HG03460 (cell line): ENCODE results near the gene KCTD11.

Experiments
- ATAC-seq: cut with Tn5 transposase; IDR thresholded peaks from one replicate; pipeline ENCODE4 v1.9.1; 2021; ENCODE audit not compliant: unreplicated experiment

The KCTD11 gene

DNA sequence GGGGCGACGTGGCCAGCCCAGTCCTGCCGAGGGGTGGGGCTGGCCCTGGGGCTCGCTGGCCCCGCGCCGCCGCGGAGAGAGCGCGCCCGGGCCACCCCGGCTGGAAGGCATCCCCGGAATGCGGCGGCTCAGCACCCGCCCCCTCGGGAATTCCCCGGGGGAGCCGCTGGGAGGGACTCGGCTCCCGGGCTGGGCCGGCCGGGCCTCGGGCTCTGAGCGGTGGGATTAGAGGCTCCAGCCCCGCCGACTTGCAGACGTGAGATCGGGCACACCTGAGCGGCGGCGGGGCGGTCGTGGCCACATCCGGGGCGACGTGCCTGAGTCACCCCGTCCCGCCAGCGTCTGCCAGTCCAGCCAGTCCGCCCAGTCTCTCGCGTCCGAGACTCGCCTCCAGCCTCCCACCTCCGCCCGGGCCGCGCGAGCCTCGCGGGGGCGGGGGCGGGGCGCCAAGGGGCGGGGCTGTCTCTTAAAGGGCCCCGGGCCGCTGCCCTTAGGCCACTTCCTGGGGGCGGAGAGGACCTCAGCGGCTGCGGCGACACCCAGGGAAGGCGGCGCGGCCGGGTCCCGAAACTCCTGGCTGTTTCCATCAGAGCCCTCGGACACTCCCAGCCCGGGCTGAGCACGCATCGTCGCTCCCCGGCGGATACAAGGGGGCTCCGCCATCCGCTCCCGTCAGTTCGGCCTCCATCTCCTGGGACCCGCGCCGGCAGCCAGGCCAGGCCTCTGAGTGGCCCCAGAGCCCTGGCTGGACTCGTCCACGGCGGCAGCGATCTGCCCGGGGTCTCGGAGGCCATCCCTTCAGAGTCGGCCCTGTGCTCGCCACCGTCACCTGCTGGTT lies at the start of gene KCTD11:
KCTD11 (plus strand) TSS at position 498 of the 838 bp plus-strand sequence.
- peak; percentile 50 for ATAC-seq

- no peak for ATAC-seq
Measured at GRCh38 chr17:7304179-7304578, 47.8 kb upstream of the KCTD11 start.

- ATAC-seq: peak; percentile 56
Measured at GRCh38 chr17:7306911-7307685, 44.9 kb upstream of the KCTD11 start, which contains the start of gene EIF5A. Gene EIF5A (plus strand): TSS chr17:7307628. CDS start chr17:7309636, 2,008 bp downstream.

- no peak for ATAC-seq
Measured at GRCh38 chr17:7307686-7308624, 44.0 kb upstream of the KCTD11 start.

GRCh38 chr17:7308625-7309433 lies 43.1 kb upstream of the KCTD11 start:
- ATAC-seq: no peak

DNA sequence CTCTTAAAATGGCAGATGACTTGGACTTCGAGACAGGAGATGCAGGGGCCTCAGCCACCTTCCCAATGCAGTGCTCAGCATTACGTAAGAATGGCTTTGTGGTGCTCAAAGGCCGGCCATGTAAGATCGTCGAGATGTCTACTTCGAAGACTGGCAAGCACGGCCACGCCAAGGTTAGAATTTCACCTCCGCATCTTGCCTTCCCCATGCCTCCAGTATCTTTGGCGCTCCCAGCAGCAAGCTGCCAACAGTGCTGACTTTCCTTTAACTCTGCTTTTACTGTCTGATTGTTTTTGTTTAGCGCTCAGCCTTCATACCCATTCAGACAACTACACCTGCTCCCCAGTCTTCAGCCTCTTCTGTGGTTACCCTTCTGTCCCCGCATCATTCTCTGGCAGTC lies 42.3 kb upstream of the KCTD11 start:
- no peak for ATAC-seq

DNA sequence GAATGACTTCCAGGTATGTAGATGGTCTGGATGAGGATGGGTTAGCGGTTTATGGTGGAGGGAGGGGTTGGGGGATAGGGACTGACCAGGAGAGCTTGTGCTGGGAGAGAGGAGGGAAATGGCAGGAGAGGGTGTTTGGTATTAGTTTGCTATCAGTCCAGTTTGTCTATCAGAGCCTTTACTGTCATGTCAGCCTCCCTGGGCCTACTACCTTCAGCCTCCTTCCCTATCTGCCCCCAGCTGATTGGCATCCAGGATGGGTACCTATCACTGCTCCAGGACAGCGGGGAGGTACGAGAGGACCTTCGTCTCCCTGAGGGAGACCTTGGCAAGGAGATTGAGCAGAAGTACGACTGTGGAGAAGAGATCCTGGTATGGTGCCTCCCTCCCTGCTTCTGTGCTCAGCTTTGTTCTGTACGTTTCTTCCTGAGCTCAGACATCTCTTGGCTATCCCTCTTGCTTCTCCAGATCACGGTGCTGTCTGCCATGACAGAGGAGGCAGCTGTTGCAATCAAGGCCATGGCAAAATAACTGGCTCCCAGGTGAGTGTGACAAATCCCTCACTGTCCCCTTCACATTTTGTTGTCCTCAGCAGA lies 40.8 kb upstream of the KCTD11 start:
- no peak for ATAC-seq

DNA sequence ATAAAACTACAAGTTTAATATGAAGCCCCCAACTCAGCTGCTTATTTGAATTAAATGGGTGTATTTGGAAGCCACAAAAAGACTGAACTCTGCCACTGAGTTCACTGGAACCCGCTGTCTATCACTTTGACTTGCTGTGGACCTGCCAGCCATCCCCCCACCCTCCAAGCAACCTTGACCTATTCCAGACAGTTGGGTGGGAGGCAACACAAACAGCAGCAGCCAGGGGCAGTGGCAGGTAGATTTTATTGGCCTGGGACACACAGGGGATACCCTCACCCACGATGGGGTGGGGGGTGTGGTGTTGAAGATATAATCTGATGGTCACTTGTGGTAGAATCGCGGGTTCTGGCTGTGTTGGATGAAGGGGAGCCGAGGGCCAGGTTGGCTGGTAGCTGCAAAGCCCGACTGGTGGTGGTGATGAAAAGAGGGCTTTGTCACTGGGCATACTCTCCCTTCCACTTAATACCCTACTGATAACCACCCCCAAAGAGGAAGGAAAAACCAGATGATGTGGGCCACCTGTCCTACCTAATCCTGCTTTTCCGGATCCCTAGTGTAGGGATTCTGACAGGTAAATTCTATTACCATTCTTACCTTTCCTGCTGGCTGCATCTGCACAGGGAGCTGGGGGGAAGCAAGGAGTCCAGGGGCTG lies 39.4 kb upstream of the KCTD11 start:
- no peak for ATAC-seq

DNA sequence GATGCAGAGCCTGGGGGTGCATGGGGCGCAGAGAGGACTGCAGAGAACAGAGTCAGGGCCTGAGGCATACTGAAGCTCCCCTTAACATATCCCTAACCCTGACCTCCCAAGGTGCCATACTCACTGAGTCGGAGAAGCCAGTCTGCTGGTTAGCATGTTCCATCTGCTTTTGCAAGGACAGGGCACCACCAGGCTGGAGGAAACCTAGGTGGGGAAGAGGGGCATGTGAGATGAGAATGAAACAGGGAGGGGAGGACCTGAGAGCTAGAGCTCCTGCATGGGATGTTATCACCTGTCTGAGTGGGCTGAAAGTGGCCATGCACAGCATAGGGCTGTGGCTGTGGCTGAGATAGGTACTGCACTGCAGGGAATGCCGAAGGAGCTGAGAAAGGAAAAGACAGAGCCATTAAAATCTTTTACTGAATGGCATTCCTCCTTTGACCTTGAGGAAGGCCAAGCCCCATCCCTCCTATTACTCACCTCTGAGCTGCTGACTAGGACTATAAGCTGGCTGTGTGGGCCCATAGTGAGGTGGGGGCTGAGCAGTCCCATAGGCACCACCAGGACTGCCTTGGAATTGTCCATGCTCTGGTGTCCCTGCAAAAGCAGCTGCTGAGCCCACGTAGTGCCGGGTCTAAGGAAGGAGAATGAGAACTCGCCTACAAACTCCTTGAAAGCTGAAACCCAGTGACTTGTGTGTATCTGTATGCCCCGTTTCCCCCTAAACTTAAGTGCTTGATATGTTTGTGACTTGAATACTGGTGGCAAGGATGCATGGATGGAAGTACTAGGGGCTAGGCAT lies 38.7 kb upstream of the KCTD11 start:
- ATAC-seq: no peak

- ATAC-seq: no peak
Measured at GRCh38 chr17:7313890-7314718, 37.9 kb upstream of the KCTD11 start.

DNA sequence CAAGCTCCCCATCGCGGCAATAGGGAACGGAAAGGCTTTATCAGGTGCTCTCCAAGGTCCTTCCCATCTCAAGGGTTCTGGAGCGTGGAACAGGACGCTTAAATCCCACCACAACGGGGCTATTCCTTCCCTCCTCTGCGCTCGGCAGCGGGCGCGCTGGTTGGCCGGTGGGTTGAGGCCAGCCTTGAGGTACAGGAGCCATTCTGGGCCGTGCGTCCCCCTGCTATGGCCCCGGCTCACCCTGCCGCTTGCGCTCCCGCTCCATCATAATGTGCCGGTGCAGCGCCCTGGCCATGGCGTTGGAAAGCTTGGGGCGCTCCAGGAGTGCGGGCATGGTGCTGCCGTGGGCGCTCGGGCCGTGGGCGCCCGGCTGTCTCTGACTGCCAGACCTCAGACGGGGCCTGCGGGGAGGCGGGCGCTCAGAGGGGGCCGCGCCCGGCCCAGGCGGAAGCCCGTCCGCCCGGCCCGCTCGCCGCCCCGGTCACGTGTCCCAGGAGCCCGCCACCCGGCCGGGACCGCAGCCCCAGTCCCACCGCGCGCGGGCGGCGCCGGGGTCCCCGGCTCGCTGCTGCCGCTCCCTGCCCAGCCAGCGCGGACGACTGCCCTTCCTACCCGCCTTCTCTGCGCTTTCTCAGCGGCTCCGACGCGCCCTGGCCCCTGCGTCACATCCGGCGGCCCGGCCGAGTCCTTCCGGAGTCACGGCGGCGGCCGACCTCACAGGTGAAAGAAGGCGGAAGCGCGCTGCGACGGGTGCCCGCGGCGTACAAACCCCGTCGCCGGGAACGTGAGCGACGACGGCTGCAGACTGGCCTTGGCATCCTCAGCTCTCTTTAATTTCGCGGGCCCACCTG lies 37.0 kb upstream of the KCTD11 start, which contains the start of gene GPS2:
GPS2 (minus strand) TSS at position 642 of the 851 bp plus-strand sequence; CDS start at position 334, 308 bp downstream.
- peak; percentile 77 for ATAC-seq

DNA sequence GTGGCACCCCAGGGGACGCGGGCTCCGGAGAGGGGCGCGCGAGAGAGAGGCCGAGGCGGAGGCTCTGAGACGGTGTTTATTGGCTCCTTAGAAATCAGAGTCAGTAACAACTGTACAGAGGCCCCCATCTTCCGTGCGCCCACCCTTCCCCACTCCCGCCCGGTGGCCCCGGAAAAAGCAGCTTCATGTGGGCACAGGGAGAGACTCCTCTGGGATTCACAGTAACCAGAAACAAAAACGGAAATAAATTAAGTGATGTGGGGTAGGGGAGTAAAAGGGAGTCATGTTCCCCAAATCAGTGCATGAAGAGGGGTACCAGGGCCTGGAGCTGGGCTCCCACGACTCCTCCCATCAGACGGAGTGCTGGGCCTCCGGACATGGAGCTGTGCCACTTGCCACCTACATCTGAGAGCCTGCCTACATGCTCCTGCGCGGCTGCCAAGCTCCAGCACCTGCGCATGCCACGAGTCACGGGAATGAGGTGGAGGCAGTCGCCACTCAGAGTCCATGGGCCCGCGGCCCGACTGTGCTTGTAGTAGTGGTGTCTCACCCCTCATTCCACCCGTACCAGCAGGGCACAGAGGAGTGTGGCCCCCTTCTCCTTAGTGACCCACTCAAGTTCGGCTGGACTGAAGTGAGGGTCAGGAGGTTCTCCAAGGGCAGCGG lies 36.3 kb upstream of the KCTD11 start:
- no peak for ATAC-seq

GRCh38 chr17:7317161-7317803 lies 34.7 kb upstream of the KCTD11 start:
- ATAC-seq: no peak

DNA sequence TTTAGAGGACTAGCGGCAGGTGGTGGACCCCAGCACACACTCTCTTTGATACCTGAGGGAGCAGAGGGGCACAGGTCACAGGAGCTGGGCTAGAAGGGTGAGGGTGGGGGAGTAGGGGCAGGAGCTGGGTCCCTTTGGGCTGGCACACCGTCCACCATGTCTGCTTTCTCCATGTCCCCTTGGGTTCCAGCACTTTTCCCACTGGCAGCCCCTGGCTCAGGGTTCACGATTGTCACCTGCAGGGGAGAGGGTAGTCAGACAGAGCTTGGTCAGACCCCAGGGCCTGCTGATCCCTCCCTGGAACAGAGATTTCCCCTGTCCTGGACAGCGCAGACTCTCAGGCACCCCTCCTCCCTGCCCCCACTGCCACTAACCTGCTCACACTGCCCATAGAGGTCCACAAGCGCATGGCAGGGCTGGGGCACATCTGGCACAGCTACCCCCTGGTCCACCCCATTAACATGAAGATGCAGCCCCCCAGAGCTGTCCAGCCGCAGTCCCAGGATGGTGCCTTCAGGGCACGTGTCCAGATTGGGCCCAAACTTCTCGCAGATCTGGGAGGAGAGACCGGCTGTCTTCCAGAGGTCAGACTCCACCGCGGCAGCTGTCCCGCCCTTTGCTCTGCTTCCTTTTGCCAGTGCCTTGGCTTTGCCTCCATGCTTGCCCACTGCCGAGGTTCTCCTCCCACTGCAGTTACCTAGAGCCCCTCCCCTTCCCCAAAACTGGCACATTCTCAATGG lies 33.7 kb upstream of the KCTD11 start:
- ATAC-seq: no peak

GRCh38 chr17:7321466-7321865 lies 30.5 kb upstream of the KCTD11 start:
- ATAC-seq: no peak
